ENCODE measurements around the gene NOD1.
A peak's percentile ranks its signal among the peaks of the same experiment; 100 is the strongest.
"Not testable (repeated sequence)": the region's sequence is repeated elsewhere in the genome, so short reads cannot be mapped to it uniquely, and the experiment has no call there.

The NOD1 gene

GRCh38 chr7:30504301-30505173 is 26.0 kb upstream of the NOD1 start, which contains the start of gene GGCT:
Gene GGCT, minus strand, starts transcription at chr7:30504829. Its CDS starts 120 bp downstream, at chr7:30504709.
- peak; percentile 99 for DNase-seq (ENCODE audit: low spot score)

- no peak for DNase-seq (ENCODE audit: low spot score)
Measured at GRCh38 chr7:30503274-30504212, 25.0 kb upstream of the NOD1 start.

GRCh38 chr7:30502470-30503251 is 24.1 kb upstream of the NOD1 start:
- no peak for DNase-seq (ENCODE audit: low spot score)

- no peak for DNase-seq (ENCODE audit: low spot score)
Measured at GRCh38 chr7:30501264-30501663, 22.7 kb upstream of the NOD1 start.

- no peak for DNase-seq (ENCODE audit: low spot score)
Measured at GRCh38 chr7:30493228-30493627, 14.6 kb upstream of the NOD1 start.

GRCh38 chr7:30491417-30491816 is 12.8 kb upstream of the NOD1 start:
- DNase-seq (ENCODE audit: low spot score), result no peak

GRCh38 chr7:30487371-30487770 is 8.8 kb upstream of the NOD1 start:
- DNase-seq (ENCODE audit: low spot score), result no peak

GRCh38 chr7:30485667-30486066 is 7.1 kb upstream of the NOD1 start:
- no peak for DNase-seq (ENCODE audit: low spot score)

- DNase-seq (ENCODE audit: low spot score), result not testable (repeated sequence)
Measured at GRCh38 chr7:30481416-30481815, 2.8 kb upstream of the NOD1 start.

GRCh38 chr7:30479202-30480120 is 877 bp upstream of the NOD1 start:
- peak; percentile 52 for DNase-seq (ENCODE audit: low spot score)

- DNase-seq (ENCODE audit: low spot score), result no peak
Measured at GRCh38 chr7:30476459-30477145, 2.0 kb downstream of the NOD1 start.

- DNase-seq (ENCODE audit: low spot score), result no peak
Measured at GRCh38 chr7:30475580-30475979, 3.0 kb downstream of the NOD1 start.

GRCh38 chr7:30474893-30475292 is 3.7 kb downstream of the NOD1 start:
- DNase-seq (ENCODE audit: low spot score), result no peak

- no peak for DNase-seq (ENCODE audit: low spot score)
Measured at GRCh38 chr7:30474485-30474884, 4.1 kb downstream of the NOD1 start.

GRCh38 chr7:30473903-30474302 is 4.7 kb downstream of the NOD1 start:
- DNase-seq (ENCODE audit: low spot score), result no peak

- no peak for DNase-seq (ENCODE audit: low spot score)
Measured at GRCh38 chr7:30472784-30473775, 5.5 kb downstream of the NOD1 start.

- no peak for DNase-seq (ENCODE audit: low spot score)
Measured at GRCh38 chr7:30472081-30472783, 6.4 kb downstream of the NOD1 start.

- no peak for DNase-seq (ENCODE audit: low spot score)
Measured at GRCh38 chr7:30471205-30471604, 7.4 kb downstream of the NOD1 start.
